ENCODE results near the gene UNC80. TPM values are rescaled to one million over a fixed set of nuclear protein-coding genes. Genes with fewer than 3 reads are reported as not detected.
A peak's percentile ranks its signal among the peaks of the same experiment; 100 is the strongest.

The UNC80 gene
- total and polyA plus RNA-seq, 2 of the 13 experiments (the other 11 are each of a cell fraction or from before 2014, with no cell fraction given) = not detected

GRCh38 chr2:210002158-210003157 lies 230.8 kb downstream of the UNC80 start, which contains the start of gene RPE (continued):
- TF ChIP-seq HOXA9 (CRISPR knock-in tag; IDR thresholded peaks at IDR 0.05; ENCODE audit: borderline replicate concordance) (no peak), ZNF382 (CRISPR knock-in tag; IDR thresholded peaks at IDR 0.05; ENCODE audit: borderline replicate concordance) (no peak), ZNF775 (CRISPR knock-in tag; IDR thresholded peaks at IDR 0.05; ENCODE audit: borderline replicate concordance) (no peak), ZNF597 (CRISPR knock-in tag; IDR thresholded peaks at IDR 0.05) (no peak), SAP130 (CRISPR knock-in tag; IDR thresholded peaks at IDR 0.05; ENCODE audit: low read depth) (peak; percentile 95), GFI1 (CRISPR knock-in tag; IDR thresholded peaks at IDR 0.05; ENCODE audit: borderline replicate concordance) (no peak), TEAD2 (CRISPR knock-in tag; IDR thresholded peaks at IDR 0.05) (no peak), KDM6A (CRISPR knock-in tag; IDR thresholded peaks at IDR 0.05; ENCODE audit: low read depth) (no peak), SMARCC2 (IDR thresholded peaks at IDR 0.05) (no peak), ZNF468 (CRISPR knock-in tag; IDR thresholded peaks at IDR 0.05) (no peak), PRMT3 (CRISPR knock-in tag; IDR thresholded peaks at IDR 0.05; ENCODE audit: borderline replicate concordance, low read depth) (no peak), GLMP (CRISPR knock-in tag; IDR thresholded peaks at IDR 0.05; ENCODE audit: borderline replicate concordance) (no peak), TFAP4 (IDR thresholded peaks at IDR 0.05; ENCODE audit: borderline replicate concordance, low read depth) (peak; percentile 66; the same call in 1 of the 2 replicates), SALL2 (CRISPR knock-in tag; IDR thresholded peaks at IDR 0.05) (peak; percentile 55; the same call in 1 of the 2 replicates), FUBP1 (CRISPR knock-in tag; IDR thresholded peaks at IDR 0.05; ENCODE audit: borderline replicate concordance) (0 out of 2 replicates have a peak, but pooled peaks have one; percentile 5), NR3C1 (CRISPR knock-in tag; IDR thresholded peaks at IDR 0.05) (no peak), RCOR2 (CRISPR knock-in tag; IDR thresholded peaks at IDR 0.05) (no peak), ZBTB7B (CRISPR knock-in tag; IDR thresholded peaks at IDR 0.05) (0 out of 2 replicates have a peak, but pooled peaks have one; percentile 30), POLR2G (IDR thresholded peaks at IDR 0.05; ENCODE audit: low read depth, low read length) (peak; percentile 86), ZBTB21 (CRISPR knock-in tag; IDR thresholded peaks at IDR 0.05) (no peak), ZNF124 (CRISPR knock-in tag; IDR thresholded peaks at IDR 0.05) (peak; percentile 23; the same call in 1 of the 2 replicates), RFX1 (IDR thresholded peaks at IDR 0.05) (no peak), FLYWCH1 (CRISPR knock-in tag; IDR thresholded peaks at IDR 0.05) (0 out of 2 replicates have a peak, but pooled peaks have one; percentile 88), MBNL3 (CRISPR knock-in tag; conservative IDR thresholded peaks at IDR 0.05) (no peak), ZNF772 (CRISPR knock-in tag; IDR thresholded peaks at IDR 0.05) (peak; percentile 91; the same call in 1 of the 2 replicates)
